ENCODE measurements around the gene GRP. TPM values are rescaled to one million over a fixed set of nuclear protein-coding genes. Genes with fewer than 3 reads are reported as not detected.

Gene GRP
- total and polyA plus RNA-seq, 10 of the 15 experiments (the other 5 are each of a cell fraction or from before 2014, with no cell fraction given): not detected

- in situ Hi-C loops (cut with MboI): loop anchor here (10.0 kb wide), 1 partner anchor 135 kb away; no protein-coding TSS in a partner anchor
- intact Hi-C loops (cut with micrococcal nuclease; ENCODE audit: unreplicated experiment): no loop called here
- H3K4me2 ChIP-seq (ENCODE audit: control insufficient read depth, insufficient read depth): no peak overlapping the region
These were observed 316 bp downstream of the GRP start for GRCh38 chr18:59220164-59220783.

GRCh38 chr18:59220784-59221765 is 1.1 kb downstream of the GRP start:
- intact Hi-C loops (cut with micrococcal nuclease; ENCODE audit: unreplicated experiment): no loop called here
- CTCF ChIA-PET: interaction anchor here (1.3 to 3.4 kb wide), 2 partner anchors 81 to 137 kb away, joined by 4 to 47 read pairs; no protein-coding TSS in a partner anchor
- FAIRE-seq (no peak), ATAC-seq (no peak), DNase-seq (ENCODE audit: low read depth, low spot score) (no peak)
- in situ Hi-C loops (cut with MboI): loop anchor here (10.0 kb wide), 1 partner anchor 136 kb away; no protein-coding TSS in a partner anchor
- H3K27me3 ChIP-seq (replicated peaks in 1 of 2; ENCODE audit: control insufficient read depth in 2 of 2, insufficient read depth in 2 of 2, low read length in 1 of 2): peaks cover 2 to 17% of the 10 kb centered on the region in 2 experiments; a peak in 2 of 4 replicates
- RAD21 ChIA-PET (ENCODE audit: unreplicated experiment): interaction anchor here (2.3 kb wide), 1 partner anchor 137 kb away, joined by 13 read pairs; no protein-coding TSS in a partner anchor
- TF ChIP-seq NFXL1 (IDR thresholded peaks at IDR 0.05; ENCODE audit: borderline replicate concordance): no peak
- TF ChIP-seq MXI1 (IDR thresholded peaks at IDR 0.05; ENCODE audit: low read depth, low read length): no peak
- TF ChIP-seq IRF3 (IDR thresholded peaks at IDR 0.05): no peak
- TF ChIP-seq BACH1 (IDR thresholded peaks at IDR 0.05; ENCODE audit: borderline replicate concordance): no peak
- TF ChIP-seq SIX5 (IDR thresholded peaks at IDR 0.05; ENCODE audit: low read depth, low read length, severe bottlenecking): no peak
- no peak overlapping the region for H3K4me3 ChIP-seq
- no peak overlapping the region for H3K9ac ChIP-seq (ENCODE audit: control insufficient read depth, insufficient read depth, low read length)
- H4K20me1 ChIP-seq (ENCODE audit: control insufficient read depth, insufficient read depth): no peaks in the 10 kb centered on the region
- 16% methylated on average over 41 of the region's 47 CpGs for WGBS (ENCODE audit: insufficient coverage, insufficient replicate concordance, low lambda C conversion rate, missing lambda C conversion rate)
- H3K79me2 ChIP-seq (ENCODE audit: control insufficient read depth, insufficient read depth, low read length): no peaks in the 10 kb centered on the region
- H2AFZ ChIP-seq (ENCODE audit: control insufficient read depth, low read depth, low read length): no peak overlapping the region
- no peaks in the 10 kb centered on the region for H3K36me3 ChIP-seq (ENCODE audit: control insufficient read depth in 2 of 2, insufficient read depth in 2 of 2, low read length in 1 of 2)
- SMC1A ChIA-PET (ENCODE audit: uncharacterized antibody, unreplicated experiment): interaction anchor here (0.5 to 2.1 kb wide), 2 partner anchors 80 to 137 kb away, joined by 3 to 6 read pairs; no protein-coding TSS in a partner anchor
- H3K4me2 ChIP-seq (ENCODE audit: control insufficient read depth, insufficient read depth): no peak overlapping the region
- no peaks in the 10 kb centered on the region for H3K9me3 ChIP-seq (replicated peaks; ENCODE audit: control insufficient read depth, insufficient read depth, low read length)
- H3K27ac ChIP-seq (ENCODE audit: control insufficient read depth, insufficient read depth): no peak overlapping the region
- POLR2A ChIA-PET: interaction anchor here (1.2 kb wide), 1 partner anchor 137 kb away, joined by 7 read pairs; no protein-coding TSS in a partner anchor
- no peaks in the 10 kb centered on the region for H3K4me1 ChIP-seq (ENCODE audit: control insufficient read depth, insufficient read depth, low read length)
- no TSS peak for BruUV-seq (replicated peaks)

More at GRCh38 chr18:59220164-59220783, 316 bp downstream of the GRP start:
- ChIA-PET SMC1A (ENCODE audit: uncharacterized antibody, unreplicated experiment) (no interaction called here), POLR2A (no interaction called here), CTCF (interaction anchor here (3.4 kb wide), 1 partner anchor 136 kb away, joined by 47 read pairs; no protein-coding TSS in a partner anchor), RAD21 (ENCODE audit: unreplicated experiment) (interaction anchor here (0.6 kb wide), 1 partner anchor 44 kb away, joined by 4 read pairs; no protein-coding TSS in a partner anchor)
- Histone ChIP-seq H3K79me2 (ENCODE audit: control insufficient read depth, insufficient read depth, low read length) (no peaks in the 10 kb centered on the region), H3K4me1 (ENCODE audit: control insufficient read depth, insufficient read depth, low read length) (no peaks in the 10 kb centered on the region), H3K36me3 (ENCODE audit: control insufficient read depth in 2 of 2, insufficient read depth in 2 of 2, low read length in 1 of 2) (no peaks in the 10 kb centered on the region), H3K4me3 (no peak overlapping the region), H3K9me3 (replicated peaks; ENCODE audit: control insufficient read depth, insufficient read depth, low read length) (no peaks in the 10 kb centered on the region), H4K20me1 (ENCODE audit: control insufficient read depth, insufficient read depth) (no peaks in the 10 kb centered on the region), H2AFZ (ENCODE audit: control insufficient read depth, low read depth, low read length) (no peak overlapping the region), H3K27ac (ENCODE audit: control insufficient read depth, insufficient read depth) (no peak overlapping the region), H3K9ac (ENCODE audit: control insufficient read depth, insufficient read depth, low read length) (no peak overlapping the region), H3K27me3 (replicated peaks in 1 of 2; ENCODE audit: control insufficient read depth in 2 of 2, insufficient read depth in 2 of 2, low read length in 1 of 2) (peaks cover 2 to 17% of the 10 kb centered on the region in 2 experiments; a peak in 2 of 4 replicates)
- TF ChIP-seq RB1 (IDR thresholded peaks at IDR 0.05; ENCODE audit: borderline replicate concordance) (no peak), JUNB (IDR thresholded peaks at IDR 0.05) (no peak), ZZZ3 (IDR thresholded peaks at IDR 0.05; ENCODE audit: control insufficient read depth, insufficient read length, low read depth) (no peak), TCF7 (IDR thresholded peaks at IDR 0.05; ENCODE audit: borderline replicate concordance) (no peak), MTA2 (IDR thresholded peaks at IDR 0.05; ENCODE audit: low read depth) (no peak), ZBED1 (IDR thresholded peaks at IDR 0.05; ENCODE audit: borderline replicate concordance) (no peak), FOXK2 (IDR thresholded peaks at IDR 0.05) (no peak)
- no peak for ATAC-seq
- no peak for DNase-seq (ENCODE audit: low read depth, low spot score)
- WGBS (ENCODE audit: insufficient coverage, insufficient replicate concordance, low lambda C conversion rate, missing lambda C conversion rate): 32% methylated on average over 46 of the region's 46 CpGs
- FAIRE-seq: no peak
- no TSS peak for BruUV-seq (replicated peaks)
